DOHH2 (cell line): Measurements from ENCODE around the gene COPS3.

ENCODE experiments used
- H3F3A ChIP-seq: fragments of 200-600 bp; sonication (generic), shearing (Covaris generic); 2 replicates; pipeline ENCODE4 v1.6.0; 2016; ENCODE audit warnings: antibody characterized with exemption, mild to moderate bottlenecking; ENCODE audit not compliant: control insufficient read depth, insufficient read depth
- H3K27ac ChIP-seq: fragments of 200-600 bp; sonication (generic); 2 replicates; pipeline ENCODE4 v1.5.1; 2014; ENCODE audit warnings: low read depth, mild to moderate bottlenecking, low read length, moderate library complexity
- H3K27me3 ChIP-seq: fragments of 200-600 bp; sonication (generic); 2 replicates; pipeline ENCODE4 v1.6.1; 2014; ENCODE audit warnings: mild to moderate bottlenecking, low read length, mixed read lengths; ENCODE audit not compliant: control insufficient read depth
- H3K36me3 ChIP-seq: fragments of 200-600 bp; sonication (generic); 2 replicates; pipeline ENCODE4 v1.6.1; 2014; ENCODE audit warnings: mild to moderate bottlenecking, low read length, moderate library complexity, mixed read lengths; ENCODE audit not compliant: control insufficient read depth
- H3K4me1 ChIP-seq: fragments of 200-600 bp; sonication (generic); 2 replicates; pipeline ENCODE4 v1.6.1; 2014; ENCODE audit warnings: mild to moderate bottlenecking, low read length, mixed read lengths; ENCODE audit not compliant: control insufficient read depth
- H3K4me2 ChIP-seq: fragments of 200-600 bp; sonication (generic); 2 replicates; pipeline ENCODE4 v1.6.0; 2014; ENCODE audit warnings: mild to moderate bottlenecking, low read length, moderate library complexity
- H3K4me3 ChIP-seq: fragments of 200-600 bp; sonication (generic); 2 replicates; pipeline ENCODE4 v1.5.1; 2014; ENCODE audit warnings: mild to moderate bottlenecking, low read length, mixed read lengths
- H3K79me2 ChIP-seq: fragments of 200-600 bp; sonication (generic); 2 replicates; pipeline ENCODE4 v1.6.1; 2014; ENCODE audit warnings: mild to moderate bottlenecking, low read length, mixed read lengths; ENCODE audit not compliant: control insufficient read depth
- H3K9me2 ChIP-seq: fragments of 200-600 bp; sonication (generic); replicated peaks from 2 replicates; pipeline ENCODE4 v1.6.1; 2014; ENCODE audit warnings: mild to moderate bottlenecking, low read length, mixed read lengths; ENCODE audit not compliant: control insufficient read depth
- H3K9me3 ChIP-seq: fragments of 200-600 bp; sonication (generic); 2 replicates; pipeline ENCODE4 v1.6.1; 2014; ENCODE audit warnings: antibody characterized with exemption, low read length, mixed read lengths; ENCODE audit not compliant: control insufficient read depth, insufficient read depth
- H4K20me1 ChIP-seq: fragments of 200-600 bp; sonication (generic); 2 replicates; pipeline ENCODE4 v1.6.0; 2014; ENCODE audit warnings: low read depth, mild to moderate bottlenecking, antibody characterized with exemption, low read length, moderate library complexity; ENCODE audit not compliant: control insufficient read depth, insufficient read depth
- CTCF ChIP-seq: fragments of 200-600 bp; sonication (generic); IDR thresholded peaks from one replicate; pipeline ENCODE4 v1.5.1; 2014; ENCODE audit warnings: antibody characterized with exemption, mild to moderate bottlenecking, low read depth, low read length; ENCODE audit not compliant: poor library complexity, severe bottlenecking
- EZH2phosphoT487 ChIP-seq: fragments of 200-600 bp; sonication (generic); IDR thresholded peaks from 2 replicates; pipeline ENCODE4 v1.6.1; 2017; ENCODE audit warnings: borderline replicate concordance, mild to moderate bottlenecking, antibody characterized with exemption, low read length, moderate library complexity, mixed read lengths

The COPS3 gene

GRCh38 chr17:17216236-17216635 is 64.8 kb downstream of the COPS3 start:
- Histone ChIP-seq H3K9me3 (no peaks in the 10 kb centered on the region), H3K27ac (no peak overlapping the region), H4K20me1 (no peaks in the 10 kb centered on the region), H3K9me2 (no peaks in the 10 kb centered on the region), H3K4me1 (no peaks in the 10 kb centered on the region), H3K4me2 (no peak overlapping the region), H3K4me3 (no peak overlapping the region), H3K79me2 (no peaks in the 10 kb centered on the region), H3K36me3 (peaks cover 9% of the 10 kb centered on the region; the same call in 1 of the 2 replicates), H3K27me3 (no peaks in the 10 kb centered on the region), H3F3A (no peaks in the 10 kb centered on the region)
- TF ChIP-seq EZH2phosphoT487: no peak
- TF ChIP-seq CTCF: no peak

- TF ChIP-seq CTCF (no peak), EZH2phosphoT487 (no peak)
- H3F3A ChIP-seq: no peaks in the 10 kb centered on the region
- H3K9me3 ChIP-seq: no peaks in the 10 kb centered on the region
- no peaks in the 10 kb centered on the region for H3K9me2 ChIP-seq
- H3K27ac ChIP-seq: no peak overlapping the region
- H3K4me2 ChIP-seq: no peak overlapping the region
- no peaks in the 10 kb centered on the region for H3K27me3 ChIP-seq
- H3K4me3 ChIP-seq: no peak overlapping the region
- no peaks in the 10 kb centered on the region for H3K4me1 ChIP-seq
- no peaks in the 10 kb centered on the region for H4K20me1 ChIP-seq
- H3K79me2 ChIP-seq: no peaks in the 10 kb centered on the region
- peaks cover 9% of the 10 kb centered on the region; the same call in 1 of the 2 replicates for H3K36me3 ChIP-seq
Observed at GRCh38 chr17:17215575-17215974, 65.5 kb downstream of the COPS3 start.

- Histone ChIP-seq H4K20me1 (no peaks in the 10 kb centered on the region), H3F3A (no peaks in the 10 kb centered on the region), H3K9me2 (no peaks in the 10 kb centered on the region), H3K9me3 (no peaks in the 10 kb centered on the region), H3K4me1 (no peaks in the 10 kb centered on the region), H3K36me3 (peaks cover 9% of the 10 kb centered on the region; the same call in 1 of the 2 replicates), H3K4me2 (no peak overlapping the region), H3K79me2 (no peaks in the 10 kb centered on the region), H3K27me3 (no peaks in the 10 kb centered on the region), H3K4me3 (no peak overlapping the region), H3K27ac (no peak overlapping the region)
- TF ChIP-seq CTCF (no peak), EZH2phosphoT487 (no peak)
Observed at GRCh38 chr17:17214646-17215436, 66.2 kb downstream of the COPS3 start.
